ENCODE results near the gene TMEM14A. TPM values are rescaled to one million over a fixed set of nuclear protein-coding genes. Genes with fewer than 3 reads are reported as not detected.
"Not testable (repeated sequence)": the region's sequence is repeated elsewhere in the genome, so short reads cannot be mapped to it uniquely, and the experiment has no call there.

The TMEM14A gene
- total RNA-seq, 1 donor from 2014 or later: 23.8 TPM

- intact Hi-C loops (cut with micrococcal nuclease): no loop called here
These were observed 13.0 kb upstream of the TMEM14A start for GRCh38 chr6:52657870-52658269.

GRCh38 chr6:52661551-52661950 lies 9.4 kb upstream of the TMEM14A start:
- intact Hi-C loops (cut with micrococcal nuclease): loop anchor here (5.0 to 10.0 kb wide), 3 partner anchors 299 to 597 kb away; partner anchors contain the start of gene PAQR8

GRCh38 chr6:52662031-52662430 lies 8.9 kb upstream of the TMEM14A start:
- intact Hi-C loops (cut with micrococcal nuclease): loop anchor here (5.0 to 10.0 kb wide), 3 partner anchors 300 to 597 kb away; partner anchors contain the start of gene PAQR8

- intact Hi-C loops (cut with micrococcal nuclease): loop anchor here (1.0 to 10.0 kb wide), 6 partner anchors 11 to 599 kb away; partner anchors contain the start of gene PAQR8
These were observed 7.6 kb upstream of the TMEM14A start for GRCh38 chr6:52663120-52663935.

- intact Hi-C loops (cut with micrococcal nuclease): loop anchor here (1.0 to 10.0 kb wide), 7 partner anchors 12 to 599 kb away; partner anchors contain the start of gene PAQR8
These were observed 7.1 kb upstream of the TMEM14A start for GRCh38 chr6:52663936-52664185.

- intact Hi-C loops (cut with micrococcal nuclease): loop anchor here (1.0 to 10.0 kb wide), 4 partner anchors 90 to 600 kb away; partner anchors contain the start of gene PAQR8
These were observed 6.5 kb upstream of the TMEM14A start for GRCh38 chr6:52664186-52664990.

GRCh38 chr6:52664991-52665686 lies 5.8 kb upstream of the TMEM14A start:
- intact Hi-C loops (cut with micrococcal nuclease): loop anchor here (1.0 to 10.0 kb wide), 4 partner anchors 91 to 600 kb away; partner anchors contain the start of gene PAQR8

GRCh38 chr6:52666071-52666470 lies 4.8 kb upstream of the TMEM14A start:
- intact Hi-C loops (cut with micrococcal nuclease): loop anchor here (10.0 kb wide), 1 partner anchor 601 kb away; no protein-coding TSS in a partner anchor

- intact Hi-C loops (cut with micrococcal nuclease): loop anchor here (10.0 kb wide), 1 partner anchor 602 kb away; no protein-coding TSS in a partner anchor
These were observed 4.4 kb upstream of the TMEM14A start for GRCh38 chr6:52666523-52666922.

- intact Hi-C loops (cut with micrococcal nuclease): loop anchor here (10.0 kb wide), 1 partner anchor 603 kb away; no protein-coding TSS in a partner anchor
These were observed 3.3 kb upstream of the TMEM14A start for GRCh38 chr6:52667572-52667971.

- intact Hi-C loops (cut with micrococcal nuclease): loop anchor here (1.0 to 5.0 kb wide), 2 partner anchors 251 to 326 kb away; partner anchors contain the start of genes EFHC1 and GSTA4
These were observed 763 bp downstream of the TMEM14A start for GRCh38 chr6:52671676-52672075.

- intact Hi-C loops (cut with micrococcal nuclease): loop anchor here (5.0 kb wide), 1 partner anchor 325 kb away; the partner anchor contains the start of gene GSTA4
These were observed 1.6 kb downstream of the TMEM14A start for GRCh38 chr6:52672412-52673025.

- intact Hi-C loops (cut with micrococcal nuclease): loop anchor here (5.0 kb wide), 1 partner anchor 323 kb away; the partner anchor contains the start of gene GSTA4
These were observed 3.8 kb downstream of the TMEM14A start for GRCh38 chr6:52674666-52675065.

GRCh38 chr6:52675372-52675771 lies 4.5 kb downstream of the TMEM14A start:
- intact Hi-C loops (cut with micrococcal nuclease): no loop called here

GRCh38 chr6:52676631-52677030 lies 5.7 kb downstream of the TMEM14A start:
- intact Hi-C loops (cut with micrococcal nuclease): not testable (repeated sequence)

GRCh38 chr6:52681416-52681815 lies 10.5 kb downstream of the TMEM14A start:
- intact Hi-C loops (cut with micrococcal nuclease): no loop called here

- intact Hi-C loops (cut with micrococcal nuclease): no loop called here
These were observed 16.2 kb downstream of the TMEM14A start for GRCh38 chr6:52686878-52687699.

- intact Hi-C loops (cut with micrococcal nuclease): no loop called here
These were observed 18.9 kb downstream of the TMEM14A start for GRCh38 chr6:52689857-52690256.

GRCh38 chr6:52691718-52692117 lies 20.8 kb downstream of the TMEM14A start:
- intact Hi-C loops (cut with micrococcal nuclease): no loop called here

- intact Hi-C loops (cut with micrococcal nuclease): no loop called here
These were observed 22.9 kb downstream of the TMEM14A start for GRCh38 chr6:52693773-52694172.

Data from T-helper 2 cell treated with Interferon-gamma antibody and Interleukin-4, amounts not matched to agents 100 ng/mL and 5 ng/mL, for 36 hours (primary cell).